ENCODE measurements around the gene NYAP2.

The NYAP2 gene

GRCh38 chr2:225502971-225503370 lies 103.5 kb downstream of the NYAP2 start:
- H3K4me3 ChIP-seq (ENCODE audit: low read depth, low read length): no peak overlapping the region
- no peak for DNase-seq (ENCODE audit: low read depth, low spot score)
- TF ChIP-seq CTCF (IDR thresholded peaks at IDR 0.05; ENCODE audit: low read depth, low read length): no peak
- in situ Hi-C loops (cut with HindIII; ENCODE audit: low sequenced_read_pairs): no loop called here

DNA sequence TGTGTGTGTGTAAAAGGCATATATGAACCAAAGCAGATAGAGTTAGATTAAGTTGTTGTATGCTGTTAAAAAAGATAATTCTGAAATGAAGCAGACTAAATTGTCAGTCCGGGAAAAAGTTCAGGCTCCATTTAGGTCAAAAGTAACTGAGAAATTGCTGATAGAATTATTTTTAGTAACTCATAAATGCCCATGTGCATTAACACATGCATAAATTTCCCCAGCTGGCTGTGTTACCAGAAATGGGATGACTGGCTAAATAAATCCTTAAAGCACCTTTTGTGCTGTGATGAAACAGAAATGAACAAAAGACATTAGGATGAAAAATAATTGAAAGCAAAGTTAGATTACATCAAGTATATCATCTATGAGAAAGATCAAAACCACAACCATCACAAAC lies 111.3 kb downstream of the NYAP2 start:
- in situ Hi-C loops (cut with HindIII; ENCODE audit: low sequenced_read_pairs): no loop called here
- TF ChIP-seq CTCF (IDR thresholded peaks at IDR 0.05; ENCODE audit: low read depth, low read length): no peak
- no peak overlapping the region for H3K4me3 ChIP-seq (ENCODE audit: low read depth, low read length)
- DNase-seq (ENCODE audit: low read depth, low spot score): no peak

DNA sequence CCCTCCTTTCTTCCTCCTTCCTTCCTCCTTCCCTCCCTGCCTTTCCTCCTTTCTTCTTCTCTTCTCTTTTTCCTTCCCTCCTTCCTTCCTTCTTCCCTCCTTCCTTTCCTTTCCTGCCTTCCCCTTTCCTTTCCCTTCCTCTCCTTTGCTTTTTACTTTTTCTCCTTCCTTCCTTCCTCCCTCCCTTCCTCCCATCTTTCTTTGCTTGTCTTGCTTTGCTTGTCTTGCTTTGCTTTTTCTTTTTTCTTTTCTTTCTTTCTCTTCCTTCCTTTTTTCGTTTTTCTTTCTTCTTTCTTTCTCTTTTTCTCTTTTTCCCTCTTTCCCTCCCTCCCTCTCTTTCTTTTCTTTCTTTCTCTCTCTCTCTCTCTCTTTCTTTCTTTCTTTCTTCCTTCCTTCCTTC lies 113.0 kb downstream of the NYAP2 start:
- no peak overlapping the region for H3K4me3 ChIP-seq (ENCODE audit: low read depth, low read length)
- no peak for DNase-seq (ENCODE audit: low read depth, low spot score)
- in situ Hi-C loops (cut with HindIII; ENCODE audit: low sequenced_read_pairs): no loop called here
- no peak for TF ChIP-seq CTCF (IDR thresholded peaks at IDR 0.05; ENCODE audit: low read depth, low read length)

DNA sequence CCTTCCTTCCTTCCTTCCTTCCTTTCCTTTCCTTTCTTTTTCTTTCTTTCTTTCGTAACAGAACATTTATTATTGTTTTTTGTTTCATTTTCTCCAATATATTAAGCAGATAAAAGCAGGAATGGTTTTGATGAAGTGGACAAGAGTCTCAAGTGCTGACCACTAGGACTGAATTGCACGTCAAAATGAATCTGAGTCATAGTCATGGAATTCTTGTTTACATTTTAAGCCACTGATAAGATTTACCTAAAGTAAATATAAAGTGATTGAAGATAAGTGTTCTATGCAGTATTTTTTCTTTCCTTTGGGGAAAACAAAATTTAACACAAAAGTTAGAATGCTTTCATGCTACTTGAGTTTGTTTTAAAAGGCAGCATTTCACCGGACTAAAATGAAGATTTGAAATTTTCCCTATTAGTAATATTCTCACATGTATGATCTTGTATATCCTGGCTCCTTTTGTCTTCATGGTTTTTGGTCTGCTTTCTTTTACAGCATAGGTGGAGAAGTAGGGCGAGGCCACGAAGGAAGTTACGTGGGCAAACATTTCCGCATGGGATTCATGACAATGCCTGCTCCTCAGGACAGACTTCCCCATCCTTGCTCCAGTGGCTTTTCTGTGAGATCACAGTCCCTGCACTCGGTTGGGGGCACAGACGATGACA lies 113.5 kb downstream of the NYAP2 start:
- DNase-seq (ENCODE audit: low read depth, low spot score): peak; percentile 60

GRCh38 chr2:225515033-225515432 lies 115.5 kb downstream of the NYAP2 start:
- TF ChIP-seq CTCF (IDR thresholded peaks at IDR 0.05; ENCODE audit: low read depth, low read length): no peak
- in situ Hi-C loops (cut with HindIII; ENCODE audit: low sequenced_read_pairs): no loop called here
- DNase-seq (ENCODE audit: low read depth, low spot score): no peak
- no peak overlapping the region for H3K4me3 ChIP-seq (ENCODE audit: low read depth, low read length)

More for the DNA sequence above, 113.5 kb downstream of the NYAP2 start:
- in situ Hi-C loops (cut with HindIII; ENCODE audit: low sequenced_read_pairs): no loop called here
- no peak for TF ChIP-seq CTCF (IDR thresholded peaks at IDR 0.05; ENCODE audit: low read depth, low read length)
- no peak overlapping the region for H3K4me3 ChIP-seq (ENCODE audit: low read depth, low read length)

DNA sequence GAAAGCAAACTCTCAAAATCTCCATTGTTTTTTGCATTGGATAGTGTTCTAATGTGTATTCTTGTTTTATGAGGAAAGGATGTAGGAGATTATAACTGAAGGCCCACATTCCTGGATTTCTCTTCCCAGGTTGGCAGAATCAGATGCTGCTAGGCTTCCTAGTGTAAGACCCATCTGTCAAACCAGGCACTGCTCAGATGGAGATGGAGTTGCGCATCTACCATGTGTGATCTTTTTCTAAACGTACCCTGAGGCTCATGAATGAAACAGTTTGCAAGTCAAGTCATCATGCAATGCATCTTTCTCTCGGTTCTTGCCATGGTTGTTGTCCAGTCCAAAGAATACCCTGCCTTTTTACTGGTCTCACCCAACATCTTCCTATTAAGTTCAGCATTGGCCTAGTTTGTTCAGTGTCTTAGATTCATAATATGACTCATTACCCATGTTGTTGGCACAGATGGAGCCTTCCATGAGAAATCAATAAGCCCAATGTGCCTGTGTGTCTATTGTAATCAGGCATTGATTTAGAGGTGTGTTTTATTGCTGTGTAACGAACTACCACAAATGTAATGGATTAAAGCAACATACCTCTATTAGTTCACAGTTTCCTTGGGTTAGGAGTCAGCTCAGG lies 127.4 kb downstream of the NYAP2 start:
- in situ Hi-C loops (cut with HindIII; ENCODE audit: low sequenced_read_pairs): no loop called here
- TF ChIP-seq CTCF (IDR thresholded peaks at IDR 0.05; ENCODE audit: low read depth, low read length): no peak
- no peak overlapping the region for H3K4me3 ChIP-seq (ENCODE audit: low read depth, low read length)
- no peak for DNase-seq (ENCODE audit: low read depth, low spot score)

Measured in astrocyte of the spinal cord (primary cell).